Sigmoid colon (tissue), 7 donors: Measurements from ENCODE around the gene CADM2. TPM values are rescaled to one million over a fixed set of nuclear protein-coding genes. Genes with fewer than 3 reads are reported as not detected.

Experiments
- DNase-seq: peaks from one replicate; pipeline ENCODE4 v3.0.0-alpha.2; 2019
- H3K27ac ChIP-seq, 4 donors: fragments of 200-600 bp; sonication (generic); one replicate each; pipeline ENCODE4 v1.5.1; 2016 to 2019; ENCODE audit warnings: mild to moderate bottlenecking in 1 of 4
- H3K27me3 ChIP-seq, 3 donors: fragments of 200-600 bp; sonication (generic); one replicate each; pipeline ENCODE4 v1.5.1; 2019; ENCODE audit warnings: mild to moderate bottlenecking in 1 of 3
- H3K36me3 ChIP-seq, 4 donors: fragments of 200-600 bp; sonication (generic); one replicate each; pipeline ENCODE4 v1.5.1; 2016 to 2019
- H3K4me1 ChIP-seq, 4 donors: fragments of 200-600 bp; sonication (generic); one replicate each; pipeline ENCODE4 v1.5.1; 2017 to 2019
- H3K4me3 ChIP-seq, 4 donors: fragments of 200-600 bp; sonication (generic); one replicate each; pipeline ENCODE4 v1.5.1; 2017 to 2019; ENCODE audit warnings: mild to moderate bottlenecking in 2 of 4, moderate library complexity in 1 of 4
- H3K9me3 ChIP-seq, 4 donors: fragments of 200-600 bp in 3 of 4; sonication (generic) in 3 of 4; one replicate each; pipeline versions ENCODE4 v1.5.1 to v1.6.1; 2013 to 2019
- CTCF ChIP-seq, 4 experiments: fragments of 450-650 bp in 3 of 4; fragments of 200-600 bp in 1 of 4; IDR thresholded peaks; one replicate each; pipeline ENCODE4 v1.5.1; 2016 to 2019; ENCODE audit warnings: antibody characterized with exemption in 4 of 4, mild to moderate bottlenecking in 3 of 4, moderate library complexity in 2 of 4
- EP300 ChIP-seq, 4 donors: sonication (generic); formaldehyde crosslinking; IDR thresholded peaks; one replicate each; pipeline ENCODE4 v1.6.1; 2017; ENCODE audit warnings: antibody characterized with exemption in 4 of 4
- POLR2A ChIP-seq, 2 donors: fragments of 450-650 bp; IDR thresholded peaks; one replicate each; pipeline ENCODE4 v1.6.1; 2016; ENCODE audit warnings: antibody characterized with exemption in 2 of 2, mild to moderate bottlenecking in 2 of 2, moderate library complexity in 2 of 2
- POLR2AphosphoS5 ChIP-seq, 4 donors: sonication (generic); formaldehyde crosslinking; IDR thresholded peaks; one replicate each; pipeline ENCODE4 v1.6.1; 2017; ENCODE audit warnings: antibody characterized with exemption in 4 of 4
- WGBS, 2 donors: extraction: QIAGEN DNeasy Blood & Tissue Kit; methylation state at CpG; one replicate each; pipeline ENCODE4 v1.1.7; 2013; 5-methylcytosine and 5-hydroxymethylcytosine counted together
- intact Hi-C: fragments of 100-400 bp; cut with DNase I; formaldehyde crosslinking; loops from one replicate; pipeline ENCODE4 v1.15.1; 2023
- polyA plus RNA-seq, 3 donors: library from polyadenylated mRNA; stranded (reverse); fragments of 200-250 nt; gene quantifications; one replicate each; pipeline ENCODE4 v1.2.3, GENCODE V29; 2013
- total RNA-seq, 4 donors: library from RNA; depleted of rRNA; stranded (reverse); fragments of >200 nt; gene quantifications; one replicate each; pipeline ENCODE4 v1.1.0, GENCODE V29; 2016
- donor health status: healthy with polysubstance abuse.
- donor health status: Bipolar disorder and iron deficiency.
- donor health status: healthy.

CADM2 gene
- total and polyA plus RNA-seq, 7 donors, result 0.46 to 22.8 (median 12.8) TPM

GRCh38 chr3:86047161-86047560 lies 1088.4 kb downstream of the CADM2 start:
- intact Hi-C loops, result no loop called here
- Histone ChIP-seq H3K4me1 (no peaks in the 10 kb centered on the region), H3K27ac (no peak overlapping the region), H3K4me3 (no peak overlapping the region), H3K27me3 (no peaks in the 10 kb centered on the region), H3K36me3 (no peaks in the 10 kb centered on the region), H3K9me3 (peaks cover 0 to 3% (median 0%) of the 10 kb centered on the region in 4 donors)
- TF ChIP-seq CTCF (IDR thresholded peaks at IDR 0.05) (no peak), EP300 (IDR thresholded peaks at IDR 0.05) (no peak), POLR2AphosphoS5 (IDR thresholded peaks at IDR 0.05) (no peak), POLR2A (IDR thresholded peaks at IDR 0.05) (no peak)
- DNase-seq, result no peak
- WGBS, 2 donors, result 48 to 60% methylated on average over 1 of the region's 1 CpG

- no peak overlapping the region for H3K4me3 ChIP-seq
These were observed 1092.3 kb downstream of the CADM2 start for GRCh38 chr3:86051058-86051457.

GRCh38 chr3:86056032-86056431 lies 1097.2 kb downstream of the CADM2 start:
- no peaks in the 10 kb centered on the region for H3K9me3 ChIP-seq
- WGBS, 2 donors, result 71 to 76% methylated on average over 4 of the region's 4 CpGs
- no peak for DNase-seq
- intact Hi-C loops, result no loop called here
- no peaks in the 10 kb centered on the region for H3K36me3 ChIP-seq
- no peaks in the 10 kb centered on the region for H3K27me3 ChIP-seq
- H3K4me3 ChIP-seq, result no peak overlapping the region
- no peaks in the 10 kb centered on the region for H3K4me1 ChIP-seq
- H3K27ac ChIP-seq, result no peak overlapping the region
- no peak for TF ChIP-seq EP300 (IDR thresholded peaks at IDR 0.05)
- no peak for TF ChIP-seq CTCF (IDR thresholded peaks at IDR 0.05)
- TF ChIP-seq POLR2AphosphoS5 (IDR thresholded peaks at IDR 0.05), result no peak
- no peak for TF ChIP-seq POLR2A (IDR thresholded peaks at IDR 0.05)

More at GRCh38 chr3:86051058-86051457, 1092.3 kb downstream of the CADM2 start:
- Histone ChIP-seq H3K27ac (no peak overlapping the region), H3K36me3 (no peaks in the 10 kb centered on the region), H3K4me1 (no peaks in the 10 kb centered on the region), H3K9me3 (no peaks in the 10 kb centered on the region), H3K27me3 (no peaks in the 10 kb centered on the region)
- WGBS, 2 donors, result 57 to 83% methylated on average over 1 of the region's 1 CpG
- TF ChIP-seq POLR2AphosphoS5 (IDR thresholded peaks at IDR 0.05) (no peak), EP300 (IDR thresholded peaks at IDR 0.05) (no peak), POLR2A (IDR thresholded peaks at IDR 0.05) (no peak), CTCF (IDR thresholded peaks at IDR 0.05) (no peak)
- intact Hi-C loops, result no loop called here
- DNase-seq, result no peak

- no peak overlapping the region for H3K27ac ChIP-seq
- H3K36me3 ChIP-seq, result no peaks in the 10 kb centered on the region
- DNase-seq, result no peak
- intact Hi-C loops, result no loop called here
- WGBS, 2 donors, result 74 to 75% methylated on average over 5 of the region's 5 CpGs
- H3K9me3 ChIP-seq, result no peaks in the 10 kb centered on the region
- no peaks in the 10 kb centered on the region for H3K4me1 ChIP-seq
- H3K4me3 ChIP-seq, result no peak overlapping the region
- H3K27me3 ChIP-seq, result no peaks in the 10 kb centered on the region
- TF ChIP-seq EP300 (IDR thresholded peaks at IDR 0.05) (no peak), POLR2AphosphoS5 (IDR thresholded peaks at IDR 0.05) (no peak), CTCF (IDR thresholded peaks at IDR 0.05) (no peak), POLR2A (IDR thresholded peaks at IDR 0.05) (no peak)
These were observed 1098.2 kb downstream of the CADM2 start for GRCh38 chr3:86056962-86057361.

- DNase-seq, result no peak
- whole genome bisulfite sequencing, 2 donors, result 76 to 85% methylated on average over 2 of the region's 2 CpGs
- Histone ChIP-seq H3K36me3 (no peaks in the 10 kb centered on the region), H3K4me1 (peaks cover 0 to 9% (median 2%) of the 10 kb centered on the region in 4 donors), H3K4me3 (no peak overlapping the region), H3K27ac (no peak overlapping the region), H3K27me3 (no peaks in the 10 kb centered on the region), H3K9me3 (no peaks in the 10 kb centered on the region)
- TF ChIP-seq POLR2A (IDR thresholded peaks at IDR 0.05), result no peak
- TF ChIP-seq EP300 (IDR thresholded peaks at IDR 0.05), result no peak
- no peak for TF ChIP-seq POLR2AphosphoS5 (IDR thresholded peaks at IDR 0.05)
- TF ChIP-seq CTCF (IDR thresholded peaks at IDR 0.05), result no peak
- intact Hi-C loops, result no loop called here
These were observed 1115.0 kb downstream of the CADM2 start for GRCh38 chr3:86073799-86074198.
